DOHH2 (cell line): Measurements from ENCODE around the gene MXRA7.

Source experiments
- H3F3A ChIP-seq: fragments of 200-600 bp; sonication (generic), shearing (Covaris generic); 2 replicates; pipeline ENCODE4 v1.6.0; 2016; ENCODE audit warnings: antibody characterized with exemption, mild to moderate bottlenecking; ENCODE audit not compliant: control insufficient read depth, insufficient read depth
- H3K27ac ChIP-seq: fragments of 200-600 bp; sonication (generic); 2 replicates; pipeline ENCODE4 v1.5.1; 2014; ENCODE audit warnings: low read depth, mild to moderate bottlenecking, low read length, moderate library complexity
- H3K27me3 ChIP-seq: fragments of 200-600 bp; sonication (generic); 2 replicates; pipeline ENCODE4 v1.6.1; 2014; ENCODE audit warnings: mild to moderate bottlenecking, low read length, mixed read lengths; ENCODE audit not compliant: control insufficient read depth
- H3K36me3 ChIP-seq: fragments of 200-600 bp; sonication (generic); 2 replicates; pipeline ENCODE4 v1.6.1; 2014; ENCODE audit warnings: mild to moderate bottlenecking, low read length, moderate library complexity, mixed read lengths; ENCODE audit not compliant: control insufficient read depth
- H3K4me1 ChIP-seq: fragments of 200-600 bp; sonication (generic); 2 replicates; pipeline ENCODE4 v1.6.1; 2014; ENCODE audit warnings: mild to moderate bottlenecking, low read length, mixed read lengths; ENCODE audit not compliant: control insufficient read depth
- H3K4me2 ChIP-seq: fragments of 200-600 bp; sonication (generic); 2 replicates; pipeline ENCODE4 v1.6.0; 2014; ENCODE audit warnings: mild to moderate bottlenecking, low read length, moderate library complexity
- H3K4me3 ChIP-seq: fragments of 200-600 bp; sonication (generic); 2 replicates; pipeline ENCODE4 v1.5.1; 2014; ENCODE audit warnings: mild to moderate bottlenecking, low read length, mixed read lengths
- H3K79me2 ChIP-seq: fragments of 200-600 bp; sonication (generic); 2 replicates; pipeline ENCODE4 v1.6.1; 2014; ENCODE audit warnings: mild to moderate bottlenecking, low read length, mixed read lengths; ENCODE audit not compliant: control insufficient read depth
- H3K9me2 ChIP-seq: fragments of 200-600 bp; sonication (generic); replicated peaks from 2 replicates; pipeline ENCODE4 v1.6.1; 2014; ENCODE audit warnings: mild to moderate bottlenecking, low read length, mixed read lengths; ENCODE audit not compliant: control insufficient read depth
- H3K9me3 ChIP-seq: fragments of 200-600 bp; sonication (generic); 2 replicates; pipeline ENCODE4 v1.6.1; 2014; ENCODE audit warnings: antibody characterized with exemption, low read length, mixed read lengths; ENCODE audit not compliant: control insufficient read depth, insufficient read depth
- H4K20me1 ChIP-seq: fragments of 200-600 bp; sonication (generic); 2 replicates; pipeline ENCODE4 v1.6.0; 2014; ENCODE audit warnings: low read depth, mild to moderate bottlenecking, antibody characterized with exemption, low read length, moderate library complexity; ENCODE audit not compliant: control insufficient read depth, insufficient read depth
- CTCF ChIP-seq: fragments of 200-600 bp; sonication (generic); IDR thresholded peaks from one replicate; pipeline ENCODE4 v1.5.1; 2014; ENCODE audit warnings: antibody characterized with exemption, mild to moderate bottlenecking, low read depth, low read length; ENCODE audit not compliant: poor library complexity, severe bottlenecking
- EZH2phosphoT487 ChIP-seq: fragments of 200-600 bp; sonication (generic); IDR thresholded peaks from 2 replicates; pipeline ENCODE4 v1.6.1; 2017; ENCODE audit warnings: borderline replicate concordance, mild to moderate bottlenecking, antibody characterized with exemption, low read length, moderate library complexity, mixed read lengths

The MXRA7 gene

GRCh38 chr17:76659928-76660655, 50.7 kb downstream of the MXRA7 start:
- H3K79me2 ChIP-seq = no peaks in the 10 kb centered on the region
- H3K36me3 ChIP-seq = no peaks in the 10 kb centered on the region
- H3K9me3 ChIP-seq = no peaks in the 10 kb centered on the region
- H4K20me1 ChIP-seq = no peaks in the 10 kb centered on the region
- no peaks in the 10 kb centered on the region for H3K9me2 ChIP-seq
- H3K4me3 ChIP-seq = no peak overlapping the region
- H3K27me3 ChIP-seq = peaks cover 11% of the 10 kb centered on the region
- no peak overlapping the region for H3K4me2 ChIP-seq
- no peaks in the 10 kb centered on the region for H3F3A ChIP-seq
- H3K4me1 ChIP-seq = no peaks in the 10 kb centered on the region
- TF ChIP-seq EZH2phosphoT487 (no peak), CTCF (no peak)
- no peak overlapping the region for H3K27ac ChIP-seq

GRCh38 chr17:76658242-76658662, 52.5 kb downstream of the MXRA7 start:
- Histone ChIP-seq H4K20me1 (no peaks in the 10 kb centered on the region), H3K27me3 (peaks cover 10% of the 10 kb centered on the region; the same call in 1 of the 2 replicates), H3K79me2 (no peaks in the 10 kb centered on the region), H3K9me2 (no peaks in the 10 kb centered on the region), H3F3A (no peaks in the 10 kb centered on the region), H3K4me1 (no peaks in the 10 kb centered on the region), H3K9me3 (no peaks in the 10 kb centered on the region), H3K36me3 (no peaks in the 10 kb centered on the region), H3K27ac (no peak overlapping the region), H3K4me3 (no peak overlapping the region), H3K4me2 (no peak overlapping the region)
- TF ChIP-seq EZH2phosphoT487 (no peak), CTCF (no peak)

DNA sequence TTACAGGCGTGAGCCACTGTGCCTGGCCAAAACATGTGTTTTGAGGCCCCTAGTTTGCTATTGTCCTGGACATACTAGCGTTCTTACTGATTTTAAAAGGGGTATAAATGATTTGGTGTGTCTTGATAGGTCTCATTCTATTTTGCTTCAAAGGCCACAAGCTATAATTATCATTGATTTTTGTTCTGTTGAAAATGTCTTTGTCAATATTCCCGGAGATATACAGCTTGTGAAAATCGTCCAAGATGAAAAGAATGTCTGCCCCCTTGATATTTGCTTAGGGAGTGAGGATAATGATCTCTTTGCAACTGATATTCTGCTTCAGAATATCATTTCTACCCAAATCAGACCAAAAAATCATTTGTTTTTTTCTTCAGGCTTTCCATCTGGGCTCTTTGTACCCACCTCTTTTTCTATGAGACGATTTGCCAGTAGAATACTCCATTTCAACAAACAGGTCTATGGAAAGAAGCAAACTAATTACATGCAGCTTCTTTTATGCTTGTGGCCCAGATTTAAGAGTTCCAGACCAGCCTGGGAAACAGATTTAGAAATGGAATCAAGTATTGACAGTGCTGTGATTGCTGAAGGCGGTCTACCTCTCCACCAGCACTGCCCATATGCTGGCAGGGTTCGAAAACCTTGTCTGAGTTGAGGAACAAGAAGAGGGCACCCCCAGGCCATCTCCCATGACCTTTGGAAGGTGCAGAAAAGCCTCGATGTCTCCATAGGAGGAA, 53.1 kb downstream of the MXRA7 start:
- Histone ChIP-seq H4K20me1 (no peaks in the 10 kb centered on the region), H3K4me3 (no peak overlapping the region), H3F3A (no peaks in the 10 kb centered on the region), H3K4me1 (no peaks in the 10 kb centered on the region), H3K27me3 (peaks cover 10% of the 10 kb centered on the region; the same call in 1 of the 2 replicates), H3K4me2 (no peak overlapping the region), H3K9me2 (no peaks in the 10 kb centered on the region), H3K27ac (no peak overlapping the region), H3K9me3 (no peaks in the 10 kb centered on the region), H3K79me2 (no peaks in the 10 kb centered on the region), H3K36me3 (no peaks in the 10 kb centered on the region)
- TF ChIP-seq EZH2phosphoT487 = no peak
- no peak for TF ChIP-seq CTCF
